Stimulated activated CD8-positive, alpha-beta memory T cell treated with anti-CD3 and anti-CD28 coated beads, Interleukin-4, amount 100 ng/mL, for 4 hours (primary cell): ENCODE results near the gene RRAGD.

Experiments
- DNase-seq, 2 donors: peaks; one replicate each; pipeline ENCODE4 v3.0.0-alpha.2; 2020; ENCODE audit warnings: low read depth in 2 of 2, low spot score in 1 of 2

The RRAGD gene, protein sequence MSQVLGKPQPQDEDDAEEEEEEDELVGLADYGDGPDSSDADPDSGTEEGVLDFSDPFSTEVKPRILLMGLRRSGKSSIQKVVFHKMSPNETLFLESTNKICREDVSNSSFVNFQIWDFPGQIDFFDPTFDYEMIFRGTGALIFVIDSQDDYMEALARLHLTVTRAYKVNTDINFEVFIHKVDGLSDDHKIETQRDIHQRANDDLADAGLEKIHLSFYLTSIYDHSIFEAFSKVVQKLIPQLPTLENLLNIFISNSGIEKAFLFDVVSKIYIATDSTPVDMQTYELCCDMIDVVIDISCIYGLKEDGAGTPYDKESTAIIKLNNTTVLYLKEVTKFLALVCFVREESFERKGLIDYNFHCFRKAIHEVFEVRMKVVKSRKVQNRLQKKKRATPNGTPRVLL

DNA sequence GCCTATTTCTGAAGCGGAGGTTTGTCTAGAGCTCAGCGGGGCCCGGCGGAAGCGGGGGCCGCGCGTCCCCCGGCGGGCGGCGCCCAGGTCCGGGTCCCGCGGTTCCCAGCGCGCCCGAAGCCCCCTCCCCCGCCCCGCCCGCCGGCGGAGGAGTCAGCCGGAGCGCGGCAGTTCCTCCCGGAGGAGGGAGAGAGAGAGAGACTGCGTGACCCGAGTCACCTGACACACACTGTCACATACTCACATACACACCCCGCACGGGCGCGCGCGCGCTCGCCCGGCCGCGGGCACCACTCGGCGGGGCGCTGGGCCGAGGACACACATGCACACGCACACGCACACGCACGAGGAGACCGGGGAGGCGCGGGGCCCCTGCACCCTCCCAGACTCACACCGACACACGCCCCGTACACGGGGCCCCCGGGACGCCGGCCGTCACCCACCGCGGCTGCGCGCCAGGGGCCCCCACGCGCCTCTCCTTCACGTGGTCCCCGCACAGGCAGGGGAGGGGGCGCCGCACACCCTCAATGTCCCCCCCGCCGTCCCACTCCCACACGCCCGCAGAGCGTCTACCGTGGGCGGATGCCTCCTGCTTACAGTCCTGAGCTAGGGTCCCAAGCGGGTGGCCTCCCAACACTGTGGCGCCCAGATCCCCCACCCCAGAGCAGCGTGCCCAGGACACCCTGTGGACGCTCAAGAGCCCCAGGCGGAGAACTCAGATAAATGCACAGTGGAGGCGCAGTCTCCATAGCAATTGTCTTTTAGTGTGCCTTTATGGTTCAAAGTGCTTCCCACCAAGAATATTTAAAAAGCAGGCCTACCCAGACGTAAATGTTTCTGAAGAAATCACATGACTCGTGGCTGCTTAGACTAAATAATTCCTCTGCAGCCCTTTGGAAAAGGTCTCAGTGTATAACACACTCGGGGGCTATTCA lies at the start of gene RRAGD:
TSS of gene RRAGD (minus strand) at position 203 of the 935 bp plus-strand sequence. CDS start 280 bp downstream, outside the sequence.
- DNase-seq, result peak in 1 of 2 donors; percentile 27

DNA sequence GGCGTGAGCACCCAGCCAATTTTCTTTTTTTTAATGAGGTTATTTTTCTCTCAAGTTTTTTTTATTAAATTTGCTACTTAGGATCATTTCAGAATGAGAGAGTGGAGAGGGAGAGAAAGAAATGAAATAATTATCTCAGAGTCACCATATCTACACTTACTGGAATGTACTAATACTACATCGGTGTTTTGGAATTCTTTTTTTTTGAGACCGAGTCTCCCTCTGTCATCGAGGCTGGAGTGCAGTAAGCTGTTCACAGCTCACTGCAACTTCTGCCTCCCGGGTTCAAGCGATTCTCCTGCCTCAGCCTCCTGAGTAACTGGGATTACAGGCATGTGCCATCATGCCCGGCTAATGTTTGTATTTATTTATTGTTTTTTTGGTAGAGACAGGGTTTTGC lies 48.6 kb upstream of the RRAGD start:
- DNase-seq, result no peak

DNA sequence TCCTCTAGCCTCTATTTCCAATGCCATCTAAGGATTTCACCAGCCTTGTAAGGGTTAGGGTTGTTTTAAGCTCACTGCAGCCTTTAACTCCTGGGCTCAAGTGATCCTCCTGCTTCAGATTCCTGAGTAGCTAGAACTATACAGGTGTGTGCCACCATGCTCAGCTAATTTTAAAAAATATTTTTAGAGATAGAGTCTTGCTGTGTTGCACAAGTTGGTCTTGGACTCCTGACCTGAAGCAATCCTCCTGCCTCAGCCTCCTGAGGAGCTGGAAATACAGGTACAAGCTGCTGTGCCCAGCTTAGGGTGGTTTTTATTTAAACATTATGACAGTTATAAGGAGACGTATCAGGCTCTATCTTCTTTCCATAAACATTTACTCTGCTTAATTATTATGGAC lies 47.4 kb upstream of the RRAGD start:
- no peak for DNase-seq

DNA sequence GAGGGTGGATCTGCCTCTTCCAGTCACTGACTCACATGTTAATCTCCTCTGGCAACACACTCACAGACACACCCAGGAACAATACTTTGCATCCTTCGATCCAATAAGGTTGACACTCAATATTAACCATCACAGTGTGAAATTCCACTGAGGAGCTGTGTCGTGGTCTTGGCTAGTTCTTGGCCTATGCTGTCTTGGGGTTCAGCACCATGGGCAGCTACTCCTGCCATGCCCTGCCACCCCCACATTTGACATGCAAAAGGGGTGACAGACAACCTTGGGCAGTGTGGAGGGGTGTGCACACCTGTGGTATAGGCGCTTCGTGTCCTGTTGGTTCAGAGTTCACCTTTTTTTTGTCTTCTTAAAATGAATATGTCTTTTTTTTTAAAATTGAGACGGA lies 46.6 kb upstream of the RRAGD start:
- no peak for DNase-seq

DNA sequence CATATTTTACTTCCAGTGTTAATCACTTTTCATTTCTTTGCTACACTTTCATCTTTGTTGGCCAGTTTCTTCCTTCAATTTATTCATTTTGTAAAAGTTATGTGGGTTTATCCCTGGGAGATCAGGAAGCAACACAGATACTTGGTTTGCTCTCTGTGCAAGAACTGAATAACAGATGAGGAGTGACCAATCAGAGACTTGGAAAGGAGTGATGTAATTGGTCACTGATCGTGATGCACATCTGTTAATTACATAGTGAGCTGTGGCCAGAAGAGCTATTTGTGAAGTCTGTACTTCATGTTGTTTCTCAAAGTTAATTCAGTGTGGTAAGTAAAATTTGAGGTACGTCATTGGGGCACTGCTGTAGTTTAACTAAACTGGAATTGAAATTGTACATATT lies 42.2 kb upstream of the RRAGD start:
- DNase-seq, result no peak

DNA sequence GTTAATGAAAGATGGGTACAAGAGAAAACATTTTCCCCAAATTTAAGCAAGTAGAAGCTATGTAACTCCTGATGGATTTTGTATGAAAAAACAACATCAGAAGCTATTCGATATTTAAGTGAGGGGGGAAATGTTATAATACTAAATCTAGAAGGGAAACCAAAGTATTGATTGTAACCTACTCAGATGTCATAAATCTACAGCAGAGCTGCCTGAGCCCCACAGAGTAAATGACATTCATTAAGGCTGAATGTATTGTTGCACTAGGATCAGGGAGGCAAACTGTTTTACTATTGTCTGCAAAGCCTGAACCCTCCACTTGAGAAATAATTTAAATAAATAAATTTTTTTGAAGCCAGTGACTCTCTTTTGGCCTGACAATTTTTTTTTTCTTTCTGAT lies 40.2 kb upstream of the RRAGD start:
- DNase-seq, result no peak

DNA sequence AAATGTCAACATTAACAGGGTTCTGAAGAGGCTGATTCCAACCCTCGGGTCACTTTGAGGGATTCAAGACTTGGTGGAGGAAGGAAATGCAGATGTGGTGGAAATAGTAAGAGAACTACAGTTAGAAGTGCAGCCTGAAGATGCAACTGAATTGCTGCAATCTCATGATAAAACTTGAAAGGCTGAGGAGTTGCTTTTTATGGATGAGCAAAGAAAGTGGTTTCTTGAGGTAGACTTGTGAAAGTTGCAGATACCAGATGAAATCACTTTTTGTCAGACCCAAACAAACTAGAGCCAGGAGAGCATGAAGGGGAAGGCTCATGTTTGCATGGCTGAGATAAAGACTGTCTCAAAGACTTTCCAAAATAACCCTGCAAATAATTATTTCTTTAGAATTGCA lies 37.1 kb upstream of the RRAGD start:
- DNase-seq, result no peak

DNA sequence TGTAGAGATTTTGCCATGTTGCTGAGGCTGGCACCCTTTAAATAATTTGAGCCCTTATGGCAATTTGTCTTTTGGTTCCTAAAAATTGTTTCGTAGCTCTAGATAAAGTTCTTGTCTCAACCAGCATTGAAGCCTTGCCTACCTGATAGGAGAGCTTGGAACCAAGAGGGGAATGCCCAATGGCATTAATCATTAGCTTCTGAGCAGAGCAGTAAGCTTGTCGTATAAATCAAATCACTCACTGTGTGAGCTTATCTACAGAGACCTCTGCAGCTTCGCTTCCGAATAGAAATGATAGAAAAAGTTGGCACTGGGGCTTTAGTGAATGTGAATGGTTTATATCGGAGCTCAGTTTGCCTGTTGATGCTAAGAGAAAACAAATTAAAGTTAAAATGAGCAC lies 31.6 kb upstream of the RRAGD start:
- no peak for DNase-seq

DNA sequence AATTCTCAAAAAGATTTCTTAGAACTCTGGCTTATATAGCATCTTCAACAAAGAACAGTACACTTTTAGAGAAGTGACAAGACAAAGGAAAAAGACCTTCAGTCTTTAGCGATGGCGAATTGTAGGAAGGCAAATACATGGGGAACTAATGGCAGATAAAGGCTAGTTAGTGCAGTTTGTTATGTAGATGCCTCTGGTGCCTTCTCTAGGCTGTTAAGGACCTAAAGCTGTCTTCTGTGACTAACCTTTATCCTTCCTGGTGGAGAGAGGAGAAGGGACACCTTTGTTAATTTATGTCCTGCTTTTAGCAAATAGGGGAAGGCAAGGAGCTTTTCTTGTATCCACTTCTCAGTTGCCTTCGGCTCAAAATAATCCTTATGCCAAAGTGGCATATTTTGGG lies 28.1 kb upstream of the RRAGD start:
- DNase-seq, result no peak

DNA sequence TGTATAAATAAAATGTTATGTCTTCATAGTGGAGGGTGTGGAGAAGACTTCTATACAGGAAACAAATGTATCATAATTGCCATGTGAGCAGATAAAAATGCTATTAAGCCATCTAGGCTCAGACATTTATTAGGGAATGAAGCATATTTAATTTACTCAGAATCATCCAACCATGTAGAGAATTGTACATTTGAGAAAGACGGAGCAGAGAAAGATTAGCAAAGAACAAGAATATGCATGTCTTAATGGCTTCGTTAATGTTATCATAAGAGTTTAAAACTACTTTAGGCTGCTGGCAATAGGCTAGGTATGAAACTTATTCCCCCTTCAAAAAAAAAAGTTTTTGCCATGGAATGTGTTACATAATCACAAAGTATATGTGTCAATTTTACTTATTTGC lies 26.9 kb upstream of the RRAGD start:
- no peak for DNase-seq

DNA sequence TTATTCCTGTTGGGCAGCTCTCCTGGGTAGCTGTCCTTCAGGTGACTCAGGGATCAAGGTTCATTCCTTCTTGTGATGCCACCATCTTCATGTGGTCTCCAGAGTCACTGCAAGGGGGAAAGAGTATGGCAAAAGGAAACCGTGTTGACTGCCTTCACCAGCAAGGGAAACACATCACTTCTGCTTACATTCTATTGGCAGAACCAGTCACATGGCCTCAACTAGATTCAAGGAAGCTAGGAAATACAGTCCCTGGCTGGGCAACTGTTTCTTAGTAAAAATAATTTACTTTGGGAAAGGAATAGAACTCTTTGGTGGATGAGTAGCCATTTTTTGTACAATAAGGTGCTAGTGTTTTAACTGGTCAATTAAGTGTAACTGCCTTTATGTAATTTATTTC lies 26.2 kb upstream of the RRAGD start:
- DNase-seq, result no peak

DNA sequence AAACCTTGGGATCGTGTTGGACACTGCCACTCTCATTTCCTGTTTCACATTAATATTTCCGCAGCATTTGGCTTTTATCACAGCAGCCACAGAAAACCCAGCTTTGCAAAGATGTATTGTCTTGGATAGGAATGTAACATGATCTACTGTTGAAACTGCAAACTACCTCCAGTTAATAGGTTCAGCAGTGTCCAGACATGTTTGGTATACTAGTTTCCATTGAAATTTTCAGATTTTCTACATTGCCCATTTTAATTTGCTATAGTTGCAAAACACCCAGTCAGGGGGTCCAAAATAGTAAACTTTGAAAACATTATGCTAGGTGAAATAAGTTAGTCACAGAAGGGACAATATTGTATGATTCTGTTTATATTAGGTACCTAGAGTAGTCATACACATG lies 24.2 kb upstream of the RRAGD start:
- DNase-seq, result no peak

DNA sequence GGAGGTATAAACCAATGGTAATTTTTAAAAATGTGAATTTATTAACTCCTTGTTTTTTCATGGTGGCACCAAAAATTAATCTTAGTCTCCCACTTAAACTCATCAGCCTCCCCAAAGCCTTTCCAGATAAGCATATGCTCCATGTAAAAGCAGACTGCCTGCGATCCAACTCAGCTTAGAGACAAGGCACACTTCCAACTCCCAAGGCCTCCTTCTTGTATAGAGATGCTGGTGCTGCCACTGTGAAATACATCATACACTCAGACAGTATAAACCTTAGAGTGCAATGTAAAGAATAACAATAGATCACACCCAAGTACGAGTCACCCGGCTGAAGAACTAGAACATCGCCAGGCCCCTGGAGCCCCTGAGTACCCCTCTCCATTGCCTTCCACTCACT lies 22.9 kb upstream of the RRAGD start:
- DNase-seq, result no peak

DNA sequence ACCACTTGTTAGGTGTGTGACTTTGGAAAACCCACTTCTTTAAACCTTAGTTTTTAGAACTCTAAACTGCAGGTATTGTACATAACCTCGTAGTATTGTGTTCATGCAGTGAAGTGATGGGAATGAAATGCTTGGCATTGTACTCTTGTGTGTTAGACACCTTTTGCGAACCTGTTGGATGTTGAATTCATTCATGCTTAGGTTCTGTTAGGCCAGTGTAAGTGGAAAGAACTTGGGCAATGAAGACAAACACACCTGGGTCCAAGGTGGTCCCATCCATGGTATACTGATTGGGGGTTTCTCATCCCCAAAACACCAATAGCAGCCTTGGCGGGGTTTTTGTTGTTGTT lies 22.1 kb upstream of the RRAGD start:
- DNase-seq, result no peak

DNA sequence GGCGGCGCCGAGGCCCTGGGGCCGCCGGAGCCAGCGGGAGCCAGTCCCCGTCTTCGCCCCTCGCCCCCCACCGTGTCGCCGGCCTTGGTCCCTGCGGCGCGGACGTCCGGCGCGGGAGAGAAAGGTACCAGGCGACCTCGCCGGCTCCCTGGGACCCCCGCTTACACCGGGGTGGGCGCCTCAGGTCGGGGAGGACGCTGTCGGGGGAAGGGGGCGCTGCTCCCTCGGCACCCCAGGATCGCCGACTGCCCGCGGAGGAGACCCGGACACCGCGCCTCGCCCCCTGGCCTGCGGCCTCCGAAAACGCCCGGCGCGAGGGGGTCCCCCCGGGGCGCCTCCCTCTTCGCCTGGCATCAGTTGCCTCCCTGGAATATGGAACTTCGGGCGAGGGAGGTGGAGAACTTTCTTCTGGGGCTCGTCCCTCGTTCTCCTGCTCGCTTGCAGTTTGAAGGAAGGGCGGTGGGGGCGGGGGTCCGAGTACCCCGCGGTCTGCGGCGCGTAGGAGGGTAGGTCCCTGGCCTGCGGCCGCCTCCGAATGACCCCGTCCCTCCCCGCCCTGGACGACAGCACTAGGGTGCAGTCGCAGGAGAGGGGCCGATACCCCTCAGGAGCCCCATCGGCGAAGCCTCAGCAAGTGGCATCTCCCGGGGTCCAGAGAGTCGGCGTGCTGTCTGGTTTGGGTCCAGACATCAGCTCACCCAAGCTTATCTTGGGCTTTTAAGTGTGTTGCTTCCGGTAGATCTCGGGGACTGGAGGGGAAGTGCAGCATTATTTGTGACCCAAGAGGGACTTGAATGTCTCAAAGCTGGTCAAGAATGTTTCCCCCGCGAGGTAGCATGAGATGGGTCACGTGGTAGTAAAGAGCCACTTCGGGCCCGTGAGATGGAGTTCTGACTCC lies 21.4 kb upstream of the RRAGD start:
- DNase-seq, result no peak

DNA sequence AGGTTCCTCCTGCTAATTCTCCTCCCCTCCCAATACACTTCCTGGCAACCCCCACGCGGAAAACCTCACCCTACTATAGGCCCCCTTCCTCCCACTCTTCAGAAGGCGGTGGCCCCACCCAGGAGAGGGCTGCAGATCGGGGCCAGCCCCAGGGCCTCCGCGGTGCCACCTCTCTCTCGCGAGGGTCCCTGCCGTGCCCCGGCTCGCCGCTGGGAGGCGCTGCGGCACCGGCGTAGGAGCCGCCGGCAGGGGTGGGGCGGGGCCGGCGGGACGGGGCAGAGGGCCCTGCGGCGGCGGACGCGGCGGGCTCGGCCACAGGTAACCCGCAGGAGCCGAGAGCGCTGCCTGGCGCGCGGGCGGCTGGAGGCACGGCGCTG lies 20.8 kb upstream of the RRAGD start, which contains the start of gene ANKRD6:
TSS of gene ANKRD6 (plus strand) at position 278 of the 377 bp plus-strand sequence. CDS start 133,825 bp downstream, outside the sequence.
- peak; percentile 70 to 78 for DNase-seq

DNA sequence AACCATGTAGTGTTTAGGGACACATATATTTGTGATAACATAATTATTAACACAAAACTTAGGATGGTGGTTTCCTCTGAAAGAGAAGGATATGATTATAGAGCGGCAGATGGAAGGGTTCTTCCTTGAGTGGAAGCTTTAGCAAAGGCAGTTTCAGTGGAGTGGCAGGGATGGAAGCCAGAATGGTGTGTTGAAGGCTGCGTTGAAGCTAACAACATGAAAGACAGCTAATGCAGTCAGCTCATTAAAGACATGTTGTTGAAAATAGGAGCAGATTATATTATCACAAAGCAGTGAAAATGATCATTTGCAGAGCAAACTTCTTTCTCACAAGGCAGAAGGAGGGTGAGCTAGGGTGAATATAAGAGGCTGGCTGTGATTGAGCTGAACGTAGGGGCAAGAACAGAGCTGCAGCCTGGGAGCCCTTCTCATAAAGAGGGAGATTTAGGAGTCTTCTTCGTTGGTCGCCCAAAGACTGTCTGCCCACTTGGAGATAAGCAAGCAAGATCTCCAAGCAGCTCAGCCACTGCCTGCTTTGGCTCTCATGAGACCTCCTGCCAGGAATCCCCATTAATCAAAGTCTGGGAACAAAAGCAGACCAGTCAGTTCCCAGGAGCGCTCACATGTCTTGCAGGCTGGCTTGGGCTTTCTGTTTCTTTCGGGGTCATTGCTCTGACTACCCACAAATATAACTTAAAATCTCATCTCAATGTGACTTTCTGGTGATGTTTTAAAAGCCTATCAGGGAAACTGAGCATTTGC lies 18.3 kb upstream of the RRAGD start:
- no peak for DNase-seq

DNA sequence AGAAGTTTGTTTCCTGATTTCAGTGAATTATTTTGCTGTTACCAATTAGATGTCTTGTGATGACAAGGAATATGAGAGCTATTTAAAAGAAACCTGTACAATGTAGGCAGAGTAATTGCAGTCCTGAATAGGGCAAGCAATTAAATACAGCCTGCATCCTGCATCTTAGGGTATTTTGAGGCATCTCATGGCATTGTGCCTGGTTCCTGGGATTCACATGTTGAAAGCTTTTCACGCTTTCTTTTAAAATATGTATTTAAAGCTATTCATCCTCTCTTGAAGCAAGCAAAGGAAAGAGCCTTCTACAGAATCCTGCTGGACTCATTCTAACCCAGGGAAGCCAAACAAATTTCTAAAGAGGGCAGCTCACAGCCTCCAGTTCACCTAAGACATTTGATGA lies 4.7 kb upstream of the RRAGD start:
- no peak for DNase-seq

DNA sequence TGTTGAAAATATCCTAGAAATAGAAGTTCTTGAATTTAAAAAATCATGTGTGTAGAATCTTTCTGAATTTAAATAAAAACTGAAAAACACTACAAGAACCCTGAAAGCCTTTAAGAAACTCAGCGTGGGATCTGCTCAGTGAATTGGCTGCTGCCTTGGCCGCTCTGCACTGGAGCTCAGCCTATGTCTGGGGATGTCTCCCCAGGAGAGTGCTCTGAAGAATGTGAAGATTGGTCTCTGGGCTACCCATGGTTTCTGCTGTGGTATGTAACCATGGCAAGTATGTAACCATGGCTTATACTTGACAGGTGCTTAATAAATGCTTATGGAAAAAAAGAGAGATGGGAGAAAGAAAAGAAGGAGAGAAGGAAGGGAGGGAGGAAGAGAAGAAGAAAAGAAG lies 3.1 kb upstream of the RRAGD start:
- DNase-seq, result no peak

DNA sequence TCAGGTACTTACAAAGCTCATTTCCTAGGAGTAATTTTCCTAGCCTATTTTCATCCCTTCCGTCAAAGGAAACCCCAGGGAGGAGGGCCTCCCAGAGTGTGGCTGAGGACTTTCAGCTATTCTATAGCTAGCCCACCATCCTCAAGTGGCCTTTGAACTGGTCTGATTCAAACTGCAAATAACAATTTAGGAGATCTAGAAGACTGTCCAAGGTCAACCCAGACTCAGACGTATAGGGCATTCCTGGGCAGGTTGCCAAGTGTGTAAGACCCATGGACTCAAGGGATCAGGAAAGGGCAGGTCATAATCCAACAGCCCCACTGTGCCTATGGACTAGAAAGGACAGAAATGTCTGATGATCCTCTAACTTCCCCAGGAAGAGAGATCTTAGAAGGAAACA lies 2.1 kb upstream of the RRAGD start:
- no peak for DNase-seq

DNA sequence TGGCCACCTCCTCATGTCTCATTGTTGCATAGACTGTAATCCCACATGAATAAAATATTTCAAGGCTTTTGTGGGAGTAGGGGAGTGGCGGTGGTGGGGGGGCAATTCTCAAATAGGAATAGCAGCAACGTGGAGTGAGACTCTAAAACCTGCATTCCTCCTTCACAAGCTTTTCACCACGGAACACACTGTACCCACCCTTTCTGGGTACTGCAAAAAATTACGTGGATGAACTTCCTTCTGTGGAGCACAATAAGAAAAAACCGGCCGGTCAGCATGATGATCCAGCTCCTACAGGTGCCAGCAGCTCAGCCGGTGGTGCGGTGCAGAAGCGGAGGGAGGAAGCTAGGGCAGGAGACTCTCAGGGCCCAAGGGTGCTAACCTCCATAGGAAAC lies 930 bp upstream of the RRAGD start:
- DNase-seq, result no peak
